ENCODE measurements around the gene HESX1.

Gene HESX1

DNA sequence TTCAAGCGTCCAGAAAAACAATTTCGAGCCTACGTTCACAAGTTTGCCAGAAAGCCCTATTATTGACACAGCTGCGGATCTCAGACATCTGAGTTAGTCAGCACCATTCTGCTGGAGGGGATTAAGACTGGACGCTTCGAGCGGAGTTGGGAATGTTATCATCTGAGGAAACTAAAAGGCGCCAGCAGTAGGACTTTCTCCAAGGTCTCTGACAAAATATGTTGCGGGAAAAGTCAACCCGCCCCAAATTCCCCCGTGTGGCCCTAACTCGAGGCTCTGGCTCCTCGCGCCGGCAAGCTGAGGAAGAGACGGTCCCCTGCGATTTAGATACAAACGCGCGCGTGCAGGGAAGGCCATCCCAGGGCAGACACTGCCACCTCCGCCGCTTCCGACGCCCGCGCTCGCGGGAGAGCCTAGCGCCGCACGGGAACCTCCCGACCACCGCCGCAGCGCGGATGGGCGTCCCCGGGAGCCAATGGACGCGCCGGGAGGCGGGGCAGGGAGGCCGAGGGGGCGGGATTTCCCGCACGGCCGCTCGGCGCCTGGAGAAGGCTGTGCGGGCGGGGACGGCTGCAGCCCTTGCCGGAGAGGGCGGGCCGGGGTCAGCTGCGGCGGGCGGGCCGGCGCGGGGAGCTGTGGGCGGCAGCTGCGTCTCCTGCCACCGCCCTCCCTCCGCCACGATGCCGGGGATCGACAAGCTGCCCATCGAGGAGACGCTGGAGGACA is 27.6 kb upstream of the HESX1 start, which contains the start of gene APPL1:
Gene APPL1 (plus strand): TSS at position 526 of the 726 bp plus-strand sequence. CDS start 155 bp downstream, at position 681.
- peak; percentile 96 for DNase-seq (ENCODE audit: low spot score)
- POLR2A ChIA-PET (ENCODE audit: low non-redundant PET), result no interaction called here
- TF ChIP-seq, protein P1, sequence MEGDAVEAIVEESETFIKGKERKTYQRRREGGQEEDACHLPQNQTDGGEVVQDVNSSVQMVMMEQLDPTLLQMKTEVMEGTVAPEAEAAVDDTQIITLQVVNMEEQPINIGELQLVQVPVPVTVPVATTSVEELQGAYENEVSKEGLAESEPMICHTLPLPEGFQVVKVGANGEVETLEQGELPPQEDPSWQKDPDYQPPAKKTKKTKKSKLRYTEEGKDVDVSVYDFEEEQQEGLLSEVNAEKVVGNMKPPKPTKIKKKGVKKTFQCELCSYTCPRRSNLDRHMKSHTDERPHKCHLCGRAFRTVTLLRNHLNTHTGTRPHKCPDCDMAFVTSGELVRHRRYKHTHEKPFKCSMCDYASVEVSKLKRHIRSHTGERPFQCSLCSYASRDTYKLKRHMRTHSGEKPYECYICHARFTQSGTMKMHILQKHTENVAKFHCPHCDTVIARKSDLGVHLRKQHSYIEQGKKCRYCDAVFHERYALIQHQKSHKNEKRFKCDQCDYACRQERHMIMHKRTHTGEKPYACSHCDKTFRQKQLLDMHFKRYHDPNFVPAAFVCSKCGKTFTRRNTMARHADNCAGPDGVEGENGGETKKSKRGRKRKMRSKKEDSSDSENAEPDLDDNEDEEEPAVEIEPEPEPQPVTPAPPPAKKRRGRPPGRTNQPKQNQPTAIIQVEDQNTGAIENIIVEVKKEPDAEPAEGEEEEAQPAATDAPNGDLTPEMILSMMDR (conservative IDR thresholded peaks at IDR 0.05; ENCODE audit: low read depth), result no peak
- CTCF ChIA-PET, result no interaction called here
- H3K27ac ChIP-seq, result peak within 1 kb of the TSS; percentile 93

DNA sequence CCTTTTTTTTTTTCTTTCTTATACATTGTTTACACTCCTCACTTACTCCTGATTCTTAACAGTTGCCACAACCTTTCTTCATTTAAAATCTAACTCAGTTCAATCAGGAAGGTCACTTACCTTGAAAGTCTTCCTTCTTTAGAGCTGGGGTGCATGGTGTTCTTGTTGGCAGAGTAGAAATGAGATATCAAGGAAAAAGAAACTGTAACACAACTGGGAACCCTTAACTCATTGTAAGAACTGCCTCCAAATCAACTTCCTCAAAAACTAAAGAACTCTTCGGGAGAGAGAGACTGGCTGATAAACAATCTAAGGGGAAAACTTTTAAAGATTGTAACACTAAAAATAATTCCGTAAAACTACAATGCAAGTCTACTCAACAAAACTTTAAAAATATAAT is 26.4 kb upstream of the HESX1 start:
- H3K27ac ChIP-seq, result no peak overlapping the region
- CTCF ChIA-PET, result no interaction called here
- POLR2A ChIA-PET (ENCODE audit: low non-redundant PET), result no interaction called here
- DNase-seq (ENCODE audit: low spot score), result no peak
- TF ChIP-seq, protein P1 (conservative IDR thresholded peaks at IDR 0.05; ENCODE audit: low read depth), result no peak

DNA sequence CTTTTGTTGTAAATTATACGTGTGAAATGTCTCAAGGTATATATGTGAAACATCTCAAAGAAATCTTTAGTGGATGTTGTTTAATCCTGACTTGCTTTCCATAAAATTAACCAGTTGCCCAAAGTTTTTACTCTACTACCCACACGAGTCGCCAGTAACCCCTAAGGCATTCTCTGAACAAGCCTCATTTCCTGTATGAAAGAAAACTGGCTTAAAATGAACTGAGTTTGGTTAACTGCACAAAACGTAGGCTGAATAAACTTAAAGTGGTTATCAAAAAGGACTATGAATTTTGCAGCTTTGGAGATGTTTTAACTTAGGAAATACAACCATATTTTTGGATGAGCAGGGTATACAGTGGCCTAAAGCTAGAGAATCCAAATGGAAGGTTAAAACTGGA is 25.1 kb upstream of the HESX1 start:
- CTCF ChIA-PET, result no interaction called here
- no peak overlapping the region for H3K27ac ChIP-seq
- no peak for DNase-seq (ENCODE audit: low spot score)
- TF ChIP-seq, protein P1 (conservative IDR thresholded peaks at IDR 0.05; ENCODE audit: low read depth), result no peak
- POLR2A ChIA-PET (ENCODE audit: low non-redundant PET), result no interaction called here

DNA sequence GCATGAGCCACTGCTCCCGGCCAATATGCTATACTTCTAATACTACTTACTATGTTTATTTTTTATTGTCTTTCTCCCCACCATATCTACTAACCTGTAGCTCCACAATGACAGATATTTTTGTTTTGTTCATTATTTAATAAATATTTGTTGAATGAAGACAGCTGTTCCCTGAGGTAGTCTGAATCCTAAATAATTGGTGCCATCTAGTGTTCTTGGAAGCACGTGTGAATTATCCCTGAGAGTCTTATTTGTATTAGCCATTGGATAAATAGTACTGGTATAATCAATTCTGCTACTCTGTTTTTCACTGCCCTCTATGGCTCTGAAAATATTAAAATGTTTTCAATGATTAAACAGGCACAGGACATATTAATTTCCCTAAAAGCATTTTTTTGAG is 22.1 kb upstream of the HESX1 start:
- CTCF ChIA-PET, result interaction anchor here (0.6 to 1.0 kb wide), 5 partner anchors 45 to 225 kb away, joined by 3 to 7 read pairs (median 5); no protein-coding TSS in a partner anchor
- DNase-seq (ENCODE audit: low spot score), result no peak
- POLR2A ChIA-PET (ENCODE audit: low non-redundant PET), result no interaction called here
- TF ChIP-seq, protein P1 (conservative IDR thresholded peaks at IDR 0.05; ENCODE audit: low read depth), result no peak
- no peak overlapping the region for H3K27ac ChIP-seq

DNA sequence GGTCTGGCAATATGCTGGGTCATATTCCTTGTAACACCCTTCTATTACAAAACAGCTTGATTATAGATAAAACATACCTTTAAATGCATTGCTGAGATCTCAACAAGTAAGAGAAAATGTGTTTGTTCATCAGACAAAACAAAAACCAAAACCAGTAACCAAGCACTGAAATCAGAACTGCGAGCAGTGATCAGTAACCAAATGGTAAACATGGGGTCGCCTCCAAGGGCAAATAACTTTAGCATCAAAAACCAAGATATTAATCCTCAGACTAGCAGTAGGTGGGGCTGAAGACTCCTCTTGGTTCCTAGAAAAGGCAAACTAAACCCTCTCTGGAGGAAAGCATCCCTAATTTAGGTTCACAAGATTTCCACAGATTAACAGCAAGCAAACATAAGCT is 6.6 kb upstream of the HESX1 start:
- ChIA-PET CTCF (no interaction called here), POLR2A (ENCODE audit: low non-redundant PET) (no interaction called here)
- DNase-seq (ENCODE audit: low spot score), result no peak
- H3K27ac ChIP-seq, result no peak overlapping the region
- TF ChIP-seq, protein P1 (conservative IDR thresholded peaks at IDR 0.05; ENCODE audit: low read depth), result no peak

DNA sequence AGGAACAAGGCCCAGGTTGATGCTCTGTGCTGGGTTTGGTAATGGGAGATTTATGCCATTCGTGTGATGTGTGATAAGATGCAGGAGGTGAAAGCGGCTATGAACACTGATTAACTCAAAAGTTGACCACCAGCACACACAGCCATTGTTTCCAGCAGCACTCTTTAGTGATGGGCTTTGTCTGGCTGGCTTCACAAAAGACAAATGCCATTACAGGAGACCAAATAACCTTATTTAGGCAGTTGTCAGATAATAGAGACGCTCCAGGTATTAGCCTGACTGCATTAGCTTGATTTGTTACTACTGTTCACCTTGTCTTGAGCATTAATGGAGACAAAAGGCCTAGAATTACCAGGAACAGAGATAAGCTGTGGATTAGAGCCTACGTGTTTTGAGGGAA is 5.1 kb downstream of the HESX1 start:
- ChIA-PET POLR2A (ENCODE audit: low non-redundant PET) (no interaction called here), CTCF (no interaction called here)
- TF ChIP-seq, protein P1 (conservative IDR thresholded peaks at IDR 0.05; ENCODE audit: low read depth), result no peak
- H3K27ac ChIP-seq, result no peak overlapping the region
- DNase-seq (ENCODE audit: low spot score), result no peak

Data from RWPE1 (cell line).